Hematopoietic multipotent progenitor cell (in vitro differentiated cells): ENCODE data around the gene OR2AP1. TPM values are rescaled to one million over a fixed set of nuclear protein-coding genes. Genes with fewer than 3 reads are reported as not detected.
"Not testable (repeated sequence)": the region's sequence is repeated elsewhere in the genome, so short reads cannot be mapped to it uniquely, and the experiment has no call there.

Experiments used
- DNase-seq, 3 donors: peaks; one replicate each; pipeline ENCODE4 v3.0.0-alpha.2; 2011 to 2015; ENCODE audit warnings: low read depth in 2 of 3, low spot score in 2 of 3
- total RNA-seq: library from RNA; depleted of rRNA; stranded (reverse); fragments of >200 nt; gene quantifications from one replicate; pipeline ENCODE4 v1.2.3, GENCODE V29; 2012

The OR2AP1 gene
- total RNA-seq = not detected

DNA sequence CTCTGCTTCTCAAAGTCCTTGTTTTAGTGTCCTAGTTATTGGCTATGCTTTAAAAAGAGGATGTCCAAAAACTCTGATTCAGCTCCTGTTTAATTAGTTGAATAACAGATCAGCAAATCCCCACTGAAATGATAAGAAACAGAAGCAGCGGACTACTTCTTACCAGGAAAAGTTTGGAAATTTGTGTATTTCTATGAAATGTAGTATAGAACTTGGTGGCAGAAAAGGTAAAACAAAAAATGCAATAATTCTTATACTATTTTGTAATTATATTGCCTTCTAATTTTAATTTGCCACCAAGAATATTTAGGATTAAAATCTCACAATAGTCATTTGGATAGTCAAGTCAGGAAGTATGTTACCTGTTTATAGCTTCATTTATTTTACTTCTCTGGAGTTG is at the start of gene OR2AP1:
OR2AP1 (plus strand) TSS at position 301 of the 400 bp plus-strand sequence. CDS start 1,947 bp downstream, outside the sequence.
- DNase-seq = no peak

DNA sequence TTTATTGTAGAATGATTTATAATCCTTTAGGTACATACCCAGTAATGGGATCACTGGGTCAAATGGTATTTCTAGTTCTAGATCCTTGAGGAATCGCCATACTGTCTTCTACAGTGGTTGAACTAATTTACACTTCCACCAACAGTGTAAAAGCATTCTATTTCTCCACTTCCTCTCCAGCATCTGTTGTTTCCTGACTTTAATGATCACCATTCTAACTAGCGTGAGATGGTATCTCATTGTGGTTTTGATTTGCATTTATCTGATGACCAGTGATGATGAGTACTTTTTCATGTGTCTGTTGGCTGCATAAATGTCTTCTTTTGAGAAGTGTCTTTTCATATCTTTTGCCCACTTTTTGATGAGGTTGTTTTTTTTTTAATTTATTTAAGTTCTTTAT is 24.0 kb upstream of the OR2AP1 start:
- not testable (repeated sequence) for DNase-seq

DNA sequence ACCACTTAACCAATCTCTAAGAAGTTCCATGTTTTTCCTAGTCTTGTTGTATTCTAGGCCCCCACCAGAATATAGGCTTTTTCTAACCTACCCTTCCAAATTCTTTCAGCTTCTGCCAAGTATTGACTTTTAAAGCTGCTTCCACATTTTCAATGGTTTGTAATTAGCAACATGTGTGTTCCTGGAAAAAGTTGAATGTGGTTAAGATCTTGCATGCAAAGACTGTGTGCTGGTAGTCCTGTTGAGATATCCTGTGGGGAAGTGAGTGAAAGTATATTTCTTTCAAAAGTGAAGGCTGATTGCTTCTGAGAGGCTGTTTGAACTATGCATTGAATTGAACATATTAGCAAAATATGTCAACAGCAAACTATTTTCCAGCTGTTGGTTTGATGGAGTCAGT is 23.5 kb upstream of the OR2AP1 start:
- DNase-seq = peak in 1 of 3 donors; percentile 27

DNA sequence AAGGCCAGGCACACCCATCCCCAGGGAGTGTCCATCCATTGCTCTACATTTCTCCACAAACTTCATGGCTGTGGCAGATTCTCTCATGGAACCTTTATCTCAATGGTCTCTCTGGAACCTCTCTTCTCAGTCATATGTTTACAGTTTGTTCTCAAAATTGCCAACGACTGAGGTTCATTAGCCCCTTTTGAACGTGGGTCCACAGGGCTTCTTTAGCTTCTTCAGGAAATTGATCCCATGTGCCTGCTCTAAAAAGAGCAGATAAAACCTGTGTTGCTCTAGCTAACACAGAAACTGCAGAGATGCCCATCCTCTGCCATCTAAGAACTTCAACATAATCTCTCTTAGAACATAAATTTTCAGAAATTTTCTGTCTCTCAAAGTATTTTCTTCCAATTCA is 23.0 kb upstream of the OR2AP1 start, which contains the start of gene OR6C4:
OR6C4 (plus strand) TSS at position 301 of the 400 bp plus-strand sequence. CDS start 1,625 bp downstream, outside the sequence.
- no peak for DNase-seq

DNA sequence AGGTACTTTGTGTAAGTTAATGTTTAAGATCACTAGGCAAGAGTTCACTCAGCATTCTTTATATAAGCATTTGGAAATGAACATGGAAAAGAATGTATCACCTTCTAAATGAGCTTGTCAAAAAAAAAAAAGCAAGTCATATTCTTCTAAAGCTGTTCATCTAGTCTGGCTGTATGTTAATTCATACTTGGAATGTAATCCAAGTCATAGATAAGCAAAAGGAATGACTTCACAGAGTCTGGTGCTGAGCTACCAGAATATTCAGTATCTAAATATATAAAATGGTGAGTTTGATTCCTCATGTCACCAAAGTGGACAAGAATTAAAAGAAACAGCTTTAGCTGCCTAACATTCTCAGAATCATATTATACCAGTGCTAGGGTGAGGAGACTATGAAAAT is 18.0 kb upstream of the OR2AP1 start:
- DNase-seq = no peak

DNA sequence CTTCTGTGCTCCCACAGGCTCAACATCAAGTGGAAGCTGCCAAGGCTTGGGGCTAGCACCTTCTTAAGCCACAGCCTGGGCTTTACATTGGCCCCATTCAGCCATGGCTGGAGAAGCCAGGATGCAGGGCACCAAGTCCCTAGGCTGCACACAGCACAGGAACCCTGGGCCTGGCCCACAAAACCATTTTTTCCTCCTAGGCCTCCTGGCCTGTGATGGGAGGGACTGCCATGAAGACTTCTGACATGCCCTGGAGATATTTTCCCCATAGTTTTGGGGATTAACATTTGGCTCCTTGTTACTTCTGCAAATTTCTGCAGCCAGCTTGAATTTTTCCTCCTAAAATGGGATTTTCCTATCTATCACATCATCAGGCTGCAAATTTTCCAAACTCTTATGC is 2.2 kb upstream of the OR2AP1 start:
- DNase-seq = not testable (repeated sequence)

DNA sequence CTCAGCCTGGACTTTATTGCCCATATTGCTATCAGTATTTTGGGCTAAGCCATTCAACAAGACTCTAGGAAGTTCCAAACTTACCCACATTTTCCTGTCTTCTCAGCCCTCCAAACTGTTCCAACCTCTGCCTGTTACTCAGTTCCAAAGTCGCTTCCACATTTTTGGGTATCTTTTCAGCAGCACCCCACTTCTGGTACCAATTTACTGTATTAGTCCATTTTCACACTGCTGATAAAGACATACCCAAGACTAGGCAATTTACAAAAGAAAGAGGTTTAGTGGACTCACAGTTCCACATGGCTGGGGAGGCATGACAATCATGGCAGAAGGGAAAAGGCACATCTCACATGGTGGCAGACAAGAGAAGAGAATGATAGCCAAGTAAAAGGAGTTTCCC is 1.6 kb upstream of the OR2AP1 start:
- not testable (repeated sequence) for DNase-seq

DNA sequence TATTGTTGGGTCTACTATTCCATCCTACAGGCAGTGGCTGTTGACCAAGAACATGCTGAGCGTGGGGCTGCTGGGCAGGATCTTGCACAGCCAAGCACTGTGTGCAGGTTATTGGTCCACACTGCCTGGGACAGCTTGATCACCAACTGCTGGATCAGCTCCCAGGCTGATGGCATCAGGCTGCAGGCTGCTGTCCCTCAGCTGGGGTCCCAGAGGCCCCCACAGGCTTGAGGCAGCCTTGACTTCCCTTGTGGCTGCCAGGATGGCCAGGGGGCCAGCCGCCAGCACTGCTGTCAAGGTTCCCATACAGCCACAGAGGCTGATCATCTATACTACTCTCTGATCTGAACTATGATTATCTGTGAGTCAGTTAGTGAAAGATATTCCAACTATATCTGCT is 9.8 kb downstream of the OR2AP1 start:
- no peak for DNase-seq

DNA sequence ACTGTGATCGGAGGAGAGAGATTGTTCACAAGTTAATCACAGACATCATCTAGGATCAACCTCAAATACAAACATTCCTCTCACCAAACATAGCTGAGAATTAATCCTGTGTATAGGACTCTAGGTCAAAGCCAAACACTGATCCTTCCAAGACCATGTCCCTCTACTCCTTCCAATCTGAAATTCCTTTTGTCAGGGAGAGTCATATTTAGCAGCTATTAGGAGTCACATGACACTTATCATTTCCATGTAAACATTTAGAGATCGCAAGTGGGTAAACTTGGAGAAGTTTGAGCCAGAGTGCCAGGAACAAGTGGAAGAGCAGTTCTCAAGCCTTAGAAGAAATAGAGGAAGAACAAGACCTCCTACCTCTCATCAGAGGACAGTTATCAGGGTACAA is 13.5 kb downstream of the OR2AP1 start:
- DNase-seq = no peak

DNA sequence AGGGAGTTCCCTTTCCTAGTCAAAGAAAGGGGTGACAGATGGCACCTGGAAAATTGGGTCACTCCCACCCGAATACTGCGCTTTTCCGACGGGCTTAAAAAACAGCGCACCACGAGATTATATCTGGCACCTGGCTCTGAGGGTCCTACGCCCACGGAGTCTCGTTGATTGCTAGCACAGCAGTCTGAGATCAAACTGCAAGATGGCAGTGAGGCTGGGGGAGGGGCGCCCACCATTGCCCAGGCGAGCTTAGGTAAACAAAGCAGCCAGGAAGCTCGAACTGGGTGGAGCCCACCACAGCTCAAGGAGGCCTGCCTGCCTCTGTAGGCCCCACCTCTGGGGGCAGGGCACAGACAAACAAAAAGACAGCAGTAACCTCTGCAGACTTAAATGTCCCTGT is 17.9 kb downstream of the OR2AP1 start:
- DNase-seq = not testable (repeated sequence)

DNA sequence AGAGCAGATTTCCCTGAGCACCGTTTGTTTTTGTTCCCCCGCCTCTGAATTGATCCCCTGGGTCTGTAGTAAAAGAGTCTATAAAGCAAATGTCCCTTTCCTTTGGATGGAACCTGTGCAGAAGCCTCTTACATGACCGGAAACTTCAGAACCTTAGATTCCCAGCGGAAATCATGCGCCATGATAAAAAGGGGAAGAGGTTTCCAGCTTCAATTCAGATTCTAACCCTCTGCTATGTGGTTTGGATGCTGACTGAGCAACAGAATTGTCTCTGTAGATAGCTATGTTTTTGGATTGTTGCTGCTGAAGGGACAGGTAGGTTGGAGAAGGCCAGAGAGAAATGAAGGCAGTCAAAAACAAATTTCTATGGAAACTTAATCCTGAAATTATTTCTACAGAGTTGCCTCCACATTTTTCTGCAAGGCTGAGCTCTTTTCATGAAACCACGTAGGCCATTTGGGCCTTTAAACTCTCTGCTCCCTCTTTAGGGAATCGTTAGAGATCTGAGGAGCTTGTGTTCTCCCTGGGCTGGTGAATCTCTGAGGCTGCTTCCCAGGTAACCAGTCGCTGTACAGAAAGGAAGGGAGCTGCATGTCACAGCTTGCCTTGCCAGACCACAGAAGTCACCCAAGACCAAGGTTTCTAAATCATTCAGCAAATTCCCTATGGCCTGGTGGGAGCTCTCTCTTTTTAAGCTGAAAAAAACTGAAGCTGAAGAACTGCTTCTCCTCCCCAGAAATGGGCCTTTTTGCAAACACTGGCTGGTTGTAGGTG is 35.7 kb downstream of the OR2AP1 start:
- no peak for DNase-seq

DNA sequence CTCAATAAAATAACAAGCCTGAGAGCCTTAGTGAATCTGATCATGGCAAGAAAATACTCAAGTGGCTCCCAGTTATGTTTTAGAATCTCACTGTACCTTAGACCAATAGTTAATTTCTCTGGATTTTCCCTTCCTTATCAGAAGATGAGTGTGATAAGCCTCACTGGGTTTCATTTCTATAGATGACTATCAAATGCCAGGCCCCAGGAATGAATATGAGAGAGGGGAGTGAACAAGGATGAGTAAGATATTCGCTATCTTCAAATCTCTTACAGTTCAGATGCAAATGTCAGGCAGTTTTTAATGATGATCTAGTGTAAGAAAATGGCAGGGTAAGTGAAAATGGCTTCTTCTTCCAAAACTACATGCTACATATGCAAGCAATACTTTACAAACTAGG is 38.3 kb downstream of the OR2AP1 start:
- no peak for DNase-seq

DNA sequence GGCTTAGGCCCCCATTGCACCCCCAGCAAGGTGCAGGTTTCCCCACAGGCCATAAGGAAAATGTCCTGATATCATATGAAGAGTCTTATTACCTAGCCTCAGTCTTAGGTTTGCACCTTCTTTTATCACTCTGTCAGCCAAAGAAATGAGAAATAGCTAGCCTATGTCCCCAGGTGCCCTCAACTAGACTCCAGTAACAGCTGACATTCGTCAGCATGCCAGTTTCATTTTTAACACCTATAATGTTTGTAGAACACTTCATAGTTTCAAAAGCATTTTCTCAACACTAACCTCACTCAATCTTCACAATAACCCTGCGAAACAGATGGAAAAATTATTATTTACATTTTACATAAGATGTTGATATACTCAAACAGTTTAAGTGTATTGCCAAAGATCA is 40.4 kb downstream of the OR2AP1 start:
- DNase-seq = no peak

DNA sequence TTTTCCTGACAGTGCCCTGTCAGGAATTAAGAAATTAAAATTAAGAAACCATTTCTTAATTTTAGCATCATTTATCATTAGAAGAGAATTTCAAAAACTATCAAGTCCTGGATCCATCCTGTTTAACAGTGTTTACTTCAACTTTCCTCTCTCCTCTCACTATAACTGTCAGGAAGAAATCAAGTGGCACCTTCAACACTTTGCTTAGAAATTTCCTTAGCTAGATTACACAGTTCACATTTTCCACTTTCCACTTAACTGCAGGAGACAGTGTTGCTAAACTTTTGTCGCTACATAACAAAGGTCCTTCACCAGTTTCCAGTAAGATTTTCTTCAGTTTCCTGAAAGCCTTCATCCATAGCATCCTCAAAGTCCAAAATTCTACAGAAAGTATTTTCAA is 42.5 kb downstream of the OR2AP1 start:
- no peak for DNase-seq

DNA sequence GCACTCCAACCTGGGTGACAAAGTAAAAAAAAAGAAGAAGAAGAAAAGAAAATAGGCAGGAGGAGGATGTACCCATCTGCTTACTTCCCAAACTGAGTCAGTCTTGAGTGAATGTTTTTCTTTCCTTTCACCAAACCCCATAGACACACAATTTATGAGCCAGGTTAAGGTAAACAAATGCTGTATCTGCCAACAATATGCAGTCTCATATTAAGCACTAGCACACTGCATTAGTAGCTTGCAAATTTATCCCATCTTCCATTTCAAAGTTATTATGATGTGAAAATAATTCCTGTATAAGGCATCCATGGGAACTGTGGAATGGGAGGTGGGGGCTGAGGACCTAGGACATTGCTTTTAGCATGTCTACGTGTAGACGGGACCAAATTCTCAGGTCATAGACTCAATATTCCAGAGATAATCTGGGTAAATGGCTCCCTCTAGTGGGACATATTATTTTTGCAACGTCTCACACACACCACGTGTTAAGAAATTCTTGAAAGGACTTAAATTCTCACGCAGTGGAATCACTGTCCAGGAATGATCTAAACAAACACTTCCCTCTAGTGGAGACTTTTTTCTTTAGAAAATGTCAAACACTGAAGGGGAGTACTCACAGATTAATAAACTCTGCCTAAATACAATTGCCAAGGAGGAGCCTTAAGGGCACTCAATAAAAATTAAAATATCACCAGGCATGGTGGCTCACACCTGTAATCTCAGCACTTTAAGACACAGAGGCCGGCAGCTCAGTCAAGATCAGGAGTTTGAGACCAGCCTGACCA is 47.3 kb downstream of the OR2AP1 start:
- peak; percentile 52 to 95 (median 84) for DNase-seq

DNA sequence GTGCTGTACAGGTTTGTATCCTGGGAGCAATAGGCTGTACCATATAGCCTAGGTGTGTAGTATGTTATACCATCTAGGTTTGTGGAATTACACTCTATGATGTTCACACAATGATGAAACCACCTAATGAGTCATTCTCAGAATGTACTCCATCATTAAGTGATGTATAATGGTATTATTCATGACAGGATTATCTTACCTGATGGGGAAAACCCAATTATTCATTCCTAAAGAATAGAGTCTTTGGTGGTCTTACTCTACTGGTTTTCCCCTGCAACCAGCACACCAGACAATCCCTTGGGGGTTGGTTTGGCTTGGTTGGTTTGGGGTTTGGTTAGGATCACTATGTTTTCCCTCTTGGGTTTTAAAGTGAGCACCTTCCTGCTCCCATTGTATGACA is 51.8 kb downstream of the OR2AP1 start:
- DNase-seq = no peak

Other genes starting within 250 kb of the OR2AP1 start
- gene OR6C3, start 241.7 kb upstream of the OR2AP1 start, total RNA-seq = not detected
- not detected for gene OR6C75, start 209.5 kb upstream of the OR2AP1 start, total RNA-seq
- gene OR6C65, start 171.9 kb upstream of the OR2AP1 start, total RNA-seq = not detected
- not detected for gene OR6C76, start 146.2 kb upstream of the OR2AP1 start, total RNA-seq
- gene OR6C2, start 128.4 kb upstream of the OR2AP1 start, total RNA-seq = not detected
- gene OR6C70, start 102.3 kb upstream of the OR2AP1 start, total RNA-seq = not detected
- not detected for gene OR6C68, start 80.1 kb upstream of the OR2AP1 start, total RNA-seq
- gene OR6C4, start 22.9 kb upstream of the OR2AP1 start, total RNA-seq = not detected
- not detected for gene OR10P1, start 64.4 kb downstream of the OR2AP1 start, total RNA-seq
- gene ITGA7, start 135.4 kb downstream of the OR2AP1 start, total RNA-seq = 1.1 TPM
- gene BLOC1S1, start 143.6 kb downstream of the OR2AP1 start, total RNA-seq = 47.1 TPM
- 1.9 TPM for gene RDH5, start 147.9 kb downstream of the OR2AP1 start, total RNA-seq
- 251 TPM for gene CD63, start 156.5 kb downstream of the OR2AP1 start, total RNA-seq
- 17.5 TPM for gene GDF11, start 170.7 kb downstream of the OR2AP1 start, total RNA-seq
- 23.2 TPM for gene SARNP, start 245.3 kb downstream of the OR2AP1 start, total RNA-seq
- gene ORMDL2, start 245.6 kb downstream of the OR2AP1 start, total RNA-seq = 14.8 TPM